OCI-LY7 (cell line): Measurements from ENCODE around the gene RIPPLY1.

Experiments used
- EZH2phosphoT487 ChIP-seq: fragments of 200-600 bp; sonication (generic); IDR thresholded peaks from 2 replicates; pipeline ENCODE4 v1.6.1; 2018; ENCODE audit warnings: low read depth, borderline replicate concordance, mild to moderate bottlenecking, mixed run types, antibody characterized with exemption, low read length, moderate library complexity, mixed read lengths
- TF ChIP-seq, protein P1 (sequence below): fragments of 200-600 bp; sonication (generic); conservative IDR thresholded peaks from 2 replicates; pipeline ENCODE4 v1.5.1; 2014; ENCODE audit warnings: mild to moderate bottlenecking, antibody characterized with exemption, low read length, moderate library complexity, mixed read lengths

DNA sequence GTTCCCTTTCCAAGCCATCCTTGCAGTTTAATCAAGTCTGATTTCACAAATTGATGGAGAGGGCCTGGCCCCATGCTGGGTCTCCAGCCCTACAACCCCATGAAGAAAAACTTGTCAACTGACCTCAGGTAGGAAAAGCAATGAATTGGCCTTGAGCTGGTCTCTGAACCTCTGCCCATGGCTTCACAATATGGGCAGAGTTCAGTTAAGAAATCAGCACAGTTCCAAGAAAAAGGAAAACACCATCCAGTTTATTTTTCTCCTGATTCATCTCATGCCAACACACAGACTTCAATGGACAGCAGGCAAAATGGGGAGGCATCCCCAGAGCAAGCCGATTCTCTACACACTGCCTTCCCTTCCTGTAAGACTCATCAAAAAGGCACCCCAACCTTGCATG, 3.3 kb downstream of the RIPPLY1 start:
- TF ChIP-seq, protein P1, sequence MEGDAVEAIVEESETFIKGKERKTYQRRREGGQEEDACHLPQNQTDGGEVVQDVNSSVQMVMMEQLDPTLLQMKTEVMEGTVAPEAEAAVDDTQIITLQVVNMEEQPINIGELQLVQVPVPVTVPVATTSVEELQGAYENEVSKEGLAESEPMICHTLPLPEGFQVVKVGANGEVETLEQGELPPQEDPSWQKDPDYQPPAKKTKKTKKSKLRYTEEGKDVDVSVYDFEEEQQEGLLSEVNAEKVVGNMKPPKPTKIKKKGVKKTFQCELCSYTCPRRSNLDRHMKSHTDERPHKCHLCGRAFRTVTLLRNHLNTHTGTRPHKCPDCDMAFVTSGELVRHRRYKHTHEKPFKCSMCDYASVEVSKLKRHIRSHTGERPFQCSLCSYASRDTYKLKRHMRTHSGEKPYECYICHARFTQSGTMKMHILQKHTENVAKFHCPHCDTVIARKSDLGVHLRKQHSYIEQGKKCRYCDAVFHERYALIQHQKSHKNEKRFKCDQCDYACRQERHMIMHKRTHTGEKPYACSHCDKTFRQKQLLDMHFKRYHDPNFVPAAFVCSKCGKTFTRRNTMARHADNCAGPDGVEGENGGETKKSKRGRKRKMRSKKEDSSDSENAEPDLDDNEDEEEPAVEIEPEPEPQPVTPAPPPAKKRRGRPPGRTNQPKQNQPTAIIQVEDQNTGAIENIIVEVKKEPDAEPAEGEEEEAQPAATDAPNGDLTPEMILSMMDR, result no peak
- no peak for TF ChIP-seq EZH2phosphoT487
